MCF 10A (cell line): Measurements from ENCODE around the gene GFI1B. TPM values are rescaled to one million over a fixed set of nuclear protein-coding genes. Genes with fewer than 3 reads are reported as not detected.

ENCODE experiments used
- BruUV-seq: library from RNA; stranded (reverse); fragments of 400-500 nt; replicated peaks from 2 replicates; lab custom pipeline; 2021; lab: Mats Ljungman, UMichigan
- CTCF ChIA-PET: fragments of 300-600 bp; sonication (Branson Sonifier 250); formaldehyde crosslinking; extraction: SDS; loops from one replicate; lab custom pipeline; 2021; ENCODE audit warnings: antibody characterized with exemption, inconsistent platforms; lab: Yijun Ruan, JAX
- POLR2A ChIA-PET: fragments of 300-600, 350-650 bp; sonication (Branson Sonifier 250); formaldehyde crosslinking; extraction: SDS; loops from one replicate; lab custom pipeline; 2020; ENCODE audit warnings: antibody characterized with exemption, inconsistent platforms; lab: Yijun Ruan, JAX
- DNase-seq: peaks from one replicate; pipeline ENCODE4 v3.0.0-alpha.2; 2018; ENCODE audit not compliant: unreplicated experiment
- H3K27ac Mint-ChIP-seq: one replicate; pipeline ENCODE4 v1.8.0; 2022; ENCODE audit warnings: mild to moderate bottlenecking, low read depth, mixed read lengths; ENCODE audit not compliant: unreplicated experiment
- H3K27me3 Mint-ChIP-seq: one replicate; pipeline ENCODE4 v1.8.0; 2022; ENCODE audit warnings: mixed read lengths; ENCODE audit not compliant: insufficient read depth, unreplicated experiment
- H3K36me3 Mint-ChIP-seq: one replicate; pipeline ENCODE4 v1.8.0; 2022; ENCODE audit warnings: mild to moderate bottlenecking, moderate library complexity, mixed read lengths; ENCODE audit not compliant: insufficient read depth, unreplicated experiment
- H3K4me1 Mint-ChIP-seq: one replicate; pipeline ENCODE4 v1.8.0; 2022; ENCODE audit warnings: mixed read lengths; ENCODE audit not compliant: insufficient read depth, unreplicated experiment
- H3K4me3 Mint-ChIP-seq: one replicate; pipeline ENCODE4 v1.8.0; 2022; ENCODE audit warnings: mild to moderate bottlenecking, moderate library complexity, mixed read lengths; ENCODE audit not compliant: unreplicated experiment
- H3K9me3 Mint-ChIP-seq: one replicate; pipeline ENCODE4 v1.8.0; 2022; ENCODE audit warnings: mixed read lengths; ENCODE audit not compliant: unreplicated experiment
- intact Hi-C: fragments of 100-400 bp; cut with micrococcal nuclease; formaldehyde crosslinking; loops from 2 replicates; pipeline ENCODE4 v1.14.1; 2022
- total RNA-seq: library from RNA; stranded (reverse); gene quantifications from 2 replicates; pipeline ENCODE4 v1.2.3, GENCODE V29; 2022
- TF ChIP-seq, protein P1 (sequence below): fragments of 200-600 bp; IDR thresholded peaks from one replicate; pipeline ENCODE4 v1.8.0; 2022; ENCODE audit warnings: antibody characterized with exemption, mild to moderate bottlenecking; ENCODE audit not compliant: unreplicated experiment

GFI1B gene
- total RNA-seq, 1 experiment from 2014 or later = not detected

- Mint-ChIP-seq H3K4me1 (peaks cover 9% of the 10 kb centered on the region), H3K9me3 (peaks cover 8% of the 10 kb centered on the region), H3K4me3 (no peak overlapping the region), H3K36me3 (no peaks in the 10 kb centered on the region), H3K27ac (no peak overlapping the region), H3K27me3 (peaks cover 36% of the 10 kb centered on the region)
- DNase-seq = no peak
- no TSS peak for BruUV-seq
- POLR2A ChIA-PET = interaction anchor here (0.7 to 2.0 kb wide), 4 partner anchors 19 to 249 kb away, joined by 3 to 10 read pairs (median 4); partner anchors contain the start of gene GTF3C5
- TF ChIP-seq, protein P1, sequence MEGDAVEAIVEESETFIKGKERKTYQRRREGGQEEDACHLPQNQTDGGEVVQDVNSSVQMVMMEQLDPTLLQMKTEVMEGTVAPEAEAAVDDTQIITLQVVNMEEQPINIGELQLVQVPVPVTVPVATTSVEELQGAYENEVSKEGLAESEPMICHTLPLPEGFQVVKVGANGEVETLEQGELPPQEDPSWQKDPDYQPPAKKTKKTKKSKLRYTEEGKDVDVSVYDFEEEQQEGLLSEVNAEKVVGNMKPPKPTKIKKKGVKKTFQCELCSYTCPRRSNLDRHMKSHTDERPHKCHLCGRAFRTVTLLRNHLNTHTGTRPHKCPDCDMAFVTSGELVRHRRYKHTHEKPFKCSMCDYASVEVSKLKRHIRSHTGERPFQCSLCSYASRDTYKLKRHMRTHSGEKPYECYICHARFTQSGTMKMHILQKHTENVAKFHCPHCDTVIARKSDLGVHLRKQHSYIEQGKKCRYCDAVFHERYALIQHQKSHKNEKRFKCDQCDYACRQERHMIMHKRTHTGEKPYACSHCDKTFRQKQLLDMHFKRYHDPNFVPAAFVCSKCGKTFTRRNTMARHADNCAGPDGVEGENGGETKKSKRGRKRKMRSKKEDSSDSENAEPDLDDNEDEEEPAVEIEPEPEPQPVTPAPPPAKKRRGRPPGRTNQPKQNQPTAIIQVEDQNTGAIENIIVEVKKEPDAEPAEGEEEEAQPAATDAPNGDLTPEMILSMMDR = no peak
- intact Hi-C loops = no loop called here
- CTCF ChIA-PET = interaction anchor here (0.7 to 4.4 kb wide), 2 partner anchors 20 to 25 kb away, joined by 3 to 37 read pairs; no protein-coding TSS in a partner anchor
Observed at GRCh38 chr9:133003071-133003461, 24.6 kb downstream of the GFI1B start.

- no TSS peak for BruUV-seq
- peaks cover 8% of the 10 kb centered on the region for H3K9me3 Mint-ChIP-seq
- H3K27me3 Mint-ChIP-seq = peaks cover 36% of the 10 kb centered on the region
- no peak overlapping the region for H3K27ac Mint-ChIP-seq
- ChIA-PET CTCF (interaction anchor here (0.6 to 4.4 kb wide), 2 partner anchors 19 to 587 kb away, joined by 3 to 37 read pairs; no protein-coding TSS in a partner anchor), POLR2A (interaction anchor here (2.0 kb wide), 1 partner anchor 27 kb away, joined by 10 read pairs; the partner anchor contains the start of gene GTF3C5)
- intact Hi-C loops = no loop called here
- peaks cover 9% of the 10 kb centered on the region for H3K4me1 Mint-ChIP-seq
- no peak overlapping the region for H3K4me3 Mint-ChIP-seq
- TF ChIP-seq, protein P1 = no peak
- H3K36me3 Mint-ChIP-seq = no peaks in the 10 kb centered on the region
- no peak for DNase-seq
Observed at GRCh38 chr9:133003671-133004090, 25.2 kb downstream of the GFI1B start.

- ChIA-PET POLR2A (interaction anchor here (1.5 kb wide), 1 partner anchor 26 kb away, joined by 3 read pairs; the partner anchor contains the start of gene GTF3C5), CTCF (interaction anchor here (0.6 to 4.4 kb wide), 3 partner anchors 18 to 839 kb away, joined by 3 to 37 read pairs (median 4); no protein-coding TSS in a partner anchor)
- no TSS peak for BruUV-seq
- H3K4me3 Mint-ChIP-seq = no peak overlapping the region
- peaks cover 30% of the 10 kb centered on the region for H3K27me3 Mint-ChIP-seq
- no peaks in the 10 kb centered on the region for H3K36me3 Mint-ChIP-seq
- intact Hi-C loops = no loop called here
- H3K9me3 Mint-ChIP-seq = peaks cover 10% of the 10 kb centered on the region
- DNase-seq = no peak
- no peak overlapping the region for H3K27ac Mint-ChIP-seq
- TF ChIP-seq, protein P1 = no peak
- H3K4me1 Mint-ChIP-seq = peaks cover 9% of the 10 kb centered on the region
Observed at GRCh38 chr9:133004091-133004998, 25.9 kb downstream of the GFI1B start.
